ENCODE measurements around the gene GBF1. TPM values are rescaled to one million over a fixed set of nuclear protein-coding genes. Genes with fewer than 3 reads are reported as not detected.
A peak's percentile ranks its signal among the peaks of the same experiment; 100 is the strongest.

Gene GBF1
- polyA plus RNA-seq, 3 donors: 4.2 to 17.4 (median 11.9) TPM

DNA sequence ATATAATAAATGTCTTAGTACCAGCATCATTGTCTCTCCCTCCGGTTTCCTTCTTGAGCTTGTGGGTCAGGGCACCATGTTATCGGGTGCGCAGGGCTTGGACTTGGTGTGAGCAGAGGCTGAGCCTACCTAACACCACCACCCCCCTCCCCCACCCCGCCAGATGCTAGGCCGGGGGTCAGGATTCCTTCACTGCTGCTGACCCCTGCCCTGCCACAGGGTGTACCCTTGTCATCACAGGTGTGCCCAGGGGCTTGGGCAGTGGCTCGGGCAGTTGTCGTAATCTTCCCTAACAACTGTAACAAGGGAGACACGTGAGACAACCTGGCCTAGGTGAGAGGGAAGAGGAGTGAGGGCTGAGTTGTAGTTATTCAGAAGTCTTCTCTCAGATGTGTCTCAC is 137.5 kb downstream of the GBF1 start:
- H3K4me3 Mint-ChIP-seq: no peak overlapping the region
- H3K9ac ChIP-seq (ENCODE audit: insufficient read depth, low read length, poor library complexity, severe bottlenecking): no peak overlapping the region
- H4K20me1 ChIP-seq (ENCODE audit: insufficient read depth, low read length): no peaks in the 10 kb centered on the region
- no peaks in the 10 kb centered on the region for H3K9me3 ChIP-seq (replicated peaks in 1 of 2; ENCODE audit: control insufficient read depth in 1 of 2, insufficient read depth in 1 of 2, low read length in 2 of 2)
- no peak overlapping the region for H3K27ac ChIP-seq (ENCODE audit: low read depth in 1 of 2, low read length in 2 of 2)
- no peak overlapping the region for H3K27ac Mint-ChIP-seq
- H3K9me3 Mint-ChIP-seq: no peaks in the 10 kb centered on the region
- H3K27me3 Mint-ChIP-seq (ENCODE audit: low read depth in 3 of 3): no peaks in the 10 kb centered on the region
- no peak for DNase-seq
- TF ChIP-seq, protein P1, sequence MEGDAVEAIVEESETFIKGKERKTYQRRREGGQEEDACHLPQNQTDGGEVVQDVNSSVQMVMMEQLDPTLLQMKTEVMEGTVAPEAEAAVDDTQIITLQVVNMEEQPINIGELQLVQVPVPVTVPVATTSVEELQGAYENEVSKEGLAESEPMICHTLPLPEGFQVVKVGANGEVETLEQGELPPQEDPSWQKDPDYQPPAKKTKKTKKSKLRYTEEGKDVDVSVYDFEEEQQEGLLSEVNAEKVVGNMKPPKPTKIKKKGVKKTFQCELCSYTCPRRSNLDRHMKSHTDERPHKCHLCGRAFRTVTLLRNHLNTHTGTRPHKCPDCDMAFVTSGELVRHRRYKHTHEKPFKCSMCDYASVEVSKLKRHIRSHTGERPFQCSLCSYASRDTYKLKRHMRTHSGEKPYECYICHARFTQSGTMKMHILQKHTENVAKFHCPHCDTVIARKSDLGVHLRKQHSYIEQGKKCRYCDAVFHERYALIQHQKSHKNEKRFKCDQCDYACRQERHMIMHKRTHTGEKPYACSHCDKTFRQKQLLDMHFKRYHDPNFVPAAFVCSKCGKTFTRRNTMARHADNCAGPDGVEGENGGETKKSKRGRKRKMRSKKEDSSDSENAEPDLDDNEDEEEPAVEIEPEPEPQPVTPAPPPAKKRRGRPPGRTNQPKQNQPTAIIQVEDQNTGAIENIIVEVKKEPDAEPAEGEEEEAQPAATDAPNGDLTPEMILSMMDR (IDR thresholded peaks at IDR 0.05): no peak
- no peaks in the 10 kb centered on the region for H3K79me2 ChIP-seq (ENCODE audit: insufficient read depth, low read length)
- H3K36me3 Mint-ChIP-seq: peaks cover 41 to 52% of the 10 kb centered on the region in 2 donors
- peaks cover 48 to 54% of the 10 kb centered on the region in 2 donors for H3K36me3 ChIP-seq (replicated peaks in 1 of 2; ENCODE audit: control insufficient read depth in 1 of 2, insufficient read depth in 2 of 2, low read length in 2 of 2)
- no peak overlapping the region for H3K4me2 ChIP-seq (replicated peaks; ENCODE audit: extremely low read depth, low read length, poor library complexity, severe bottlenecking)
- intact Hi-C loops (cut with micrococcal nuclease): no loop called here
- H3K4me1 Mint-ChIP-seq: peaks cover 12% of the 10 kb centered on the region
- H3K4me3 ChIP-seq (replicated peaks in 1 of 3; ENCODE audit: low read depth in 2 of 3, low read length in 3 of 3): no peak overlapping the region
- H3K4me1 ChIP-seq (ENCODE audit: control insufficient read depth in 1 of 2, insufficient read depth in 2 of 2, low read length in 2 of 2): peaks cover 10 to 11% of the 10 kb centered on the region in 2 donors
- H2AFZ ChIP-seq (ENCODE audit: insufficient read depth, low read depth, low read length, poor library complexity, severe bottlenecking): no peak overlapping the region
- H3K27me3 ChIP-seq (ENCODE audit: control insufficient read depth in 2 of 2, insufficient read depth in 2 of 2, low read length in 2 of 2): no peaks in the 10 kb centered on the region
- WGBS (ENCODE audit: insufficient coverage): 100% methylated on average over 5 of the region's 8 CpGs

DNA sequence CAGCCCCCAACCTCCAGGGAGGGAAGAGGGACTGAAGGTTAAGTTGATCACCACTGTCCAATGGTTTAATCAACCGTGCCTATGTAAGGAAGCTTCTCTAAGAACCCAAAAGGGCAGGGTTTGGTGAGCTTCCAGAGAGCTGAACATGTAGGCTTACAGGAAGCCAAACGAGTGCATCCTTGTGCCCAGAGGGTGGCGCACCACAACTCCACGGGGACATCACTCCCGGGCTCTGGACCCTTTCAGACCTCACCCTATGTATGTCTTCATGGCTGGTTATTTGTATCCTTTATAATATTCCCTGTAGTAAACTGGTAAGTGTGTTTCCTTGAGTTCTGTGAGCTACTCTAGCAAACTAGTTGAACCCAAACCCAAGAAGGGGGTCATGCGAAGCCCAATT is 138.7 kb downstream of the GBF1 start:
- Mint-ChIP-seq H3K27ac (no peak overlapping the region), H3K9me3 (no peaks in the 10 kb centered on the region), H3K27me3 (ENCODE audit: low read depth in 3 of 3) (peaks cover 0 to 5% (median 3%) of the 10 kb centered on the region in 3 donors), H3K36me3 (peaks cover 35 to 40% of the 10 kb centered on the region in 2 donors), H3K4me3 (no peak overlapping the region), H3K4me1 (peaks cover 12% of the 10 kb centered on the region)
- 100% methylated on average over 1 of the region's 6 CpGs for WGBS (ENCODE audit: insufficient coverage)
- no peaks in the 10 kb centered on the region for H3K9me3 ChIP-seq (replicated peaks in 1 of 2; ENCODE audit: control insufficient read depth in 1 of 2, insufficient read depth in 1 of 2, low read length in 2 of 2)
- peaks cover 0 to 4% of the 10 kb centered on the region in 2 donors for H3K27me3 ChIP-seq (ENCODE audit: control insufficient read depth in 2 of 2, insufficient read depth in 2 of 2, low read length in 2 of 2)
- no peak overlapping the region for H3K27ac ChIP-seq (ENCODE audit: low read depth in 1 of 2, low read length in 2 of 2)
- H3K4me1 ChIP-seq (ENCODE audit: control insufficient read depth in 1 of 2, insufficient read depth in 2 of 2, low read length in 2 of 2): peaks cover 10 to 11% of the 10 kb centered on the region in 2 donors
- no peak overlapping the region for H3K9ac ChIP-seq (ENCODE audit: insufficient read depth, low read length, poor library complexity, severe bottlenecking)
- no peak overlapping the region for H2AFZ ChIP-seq (ENCODE audit: insufficient read depth, low read depth, low read length, poor library complexity, severe bottlenecking)
- DNase-seq: peak in 1 of 3 donors; percentile 14
- no peak overlapping the region for H3K4me2 ChIP-seq (replicated peaks; ENCODE audit: extremely low read depth, low read length, poor library complexity, severe bottlenecking)
- H4K20me1 ChIP-seq (ENCODE audit: insufficient read depth, low read length): no peaks in the 10 kb centered on the region
- H3K36me3 ChIP-seq (replicated peaks in 1 of 2; ENCODE audit: control insufficient read depth in 1 of 2, insufficient read depth in 2 of 2, low read length in 2 of 2): peaks cover 38 to 42% of the 10 kb centered on the region in 2 donors
- TF ChIP-seq, protein P1 (IDR thresholded peaks at IDR 0.05): peak; percentile 26
- no peak overlapping the region for H3K4me3 ChIP-seq (replicated peaks in 1 of 3; ENCODE audit: low read depth in 2 of 3, low read length in 3 of 3)
- intact Hi-C loops (cut with micrococcal nuclease): no loop called here
- no peaks in the 10 kb centered on the region for H3K79me2 ChIP-seq (ENCODE audit: insufficient read depth, low read length)

Data from CD14-positive monocyte (primary cell).